GM11168 (cell line): Measurements from ENCODE around the gene LFNG.

Experiments used
- in situ Hi-C: fragments of 300-500 bp; cut with MboI; formaldehyde crosslinking; loops from one replicate; pipeline ENCODE4 v1.12.0; 2022; ENCODE audit warnings: low sequenced_read_pairs; ENCODE audit not compliant: unreplicated experiment

Gene LFNG

GRCh38 chr7:2500701-2501100 is 18.9 kb upstream of the LFNG start:
- in situ Hi-C loops = no loop called here

- in situ Hi-C loops = no loop called here
Measured at GRCh38 chr7:2501947-2502646, 17.5 kb upstream of the LFNG start.

- in situ Hi-C loops = no loop called here
Measured at GRCh38 chr7:2502647-2502966, 17.0 kb upstream of the LFNG start.

GRCh38 chr7:2503056-2503941 is 16.3 kb upstream of the LFNG start:
- in situ Hi-C loops = no loop called here

GRCh38 chr7:2504128-2504888 is 15.3 kb upstream of the LFNG start:
- in situ Hi-C loops = no loop called here

GRCh38 chr7:2504889-2505375 is 14.6 kb upstream of the LFNG start:
- in situ Hi-C loops = no loop called here

- in situ Hi-C loops = no loop called here
Measured at GRCh38 chr7:2505401-2505800, 14.2 kb upstream of the LFNG start.

GRCh38 chr7:2507208-2507916 is 12.2 kb upstream of the LFNG start:
- in situ Hi-C loops = no loop called here

GRCh38 chr7:2507917-2508306 is 11.7 kb upstream of the LFNG start:
- in situ Hi-C loops = no loop called here

- in situ Hi-C loops = no loop called here
Measured at GRCh38 chr7:2508327-2509215, 11.0 kb upstream of the LFNG start.

GRCh38 chr7:2509298-2509906 is 10.2 kb upstream of the LFNG start:
- in situ Hi-C loops = no loop called here

GRCh38 chr7:2510130-2510776 is 9.3 kb upstream of the LFNG start:
- in situ Hi-C loops = no loop called here

- in situ Hi-C loops = no loop called here
Measured at GRCh38 chr7:2510909-2511768, 8.4 kb upstream of the LFNG start.

GRCh38 chr7:2511769-2512168 is 7.8 kb upstream of the LFNG start:
- in situ Hi-C loops = no loop called here

GRCh38 chr7:2512179-2512661 is 7.4 kb upstream of the LFNG start:
- in situ Hi-C loops = no loop called here

GRCh38 chr7:2512713-2513112 is 6.9 kb upstream of the LFNG start:
- in situ Hi-C loops = no loop called here

GRCh38 chr7:2513702-2514101 is 5.9 kb upstream of the LFNG start:
- in situ Hi-C loops = no loop called here
